ENCODE measurements around the gene PPFIA3. TPM values are rescaled to one million over a fixed set of nuclear protein-coding genes. Genes with fewer than 3 reads are reported as not detected.
"Not testable (repeated sequence)": the region's sequence is repeated elsewhere in the genome, so short reads cannot be mapped to it uniquely, and the experiment has no call there.

PPFIA3 gene
- total RNA-seq, 2 donors from 2014 or later = 2.6 to 3.9 TPM

GRCh38 chr19:49136771-49137171 is 17.4 kb downstream of the PPFIA3 start:
- ATAC-seq (no peak), DNase-seq (no peak)
- Mint-ChIP-seq H3K27me3 (peaks cover 4% of the 10 kb centered on the region), H3K27ac (no peak overlapping the region), H3K4me3 (no peak overlapping the region), H3K36me3 (ENCODE audit: low read depth) (peaks cover 6% of the 10 kb centered on the region), H3K4me1 (peaks cover 18% of the 10 kb centered on the region)
- H3K9me3 ChIP-seq (ENCODE audit: control insufficient read depth, low read length, poor library complexity, severe bottlenecking) = no peaks in the 10 kb centered on the region

GRCh38 chr19:49140951-49141350 is 21.6 kb downstream of the PPFIA3 start:
- Mint-ChIP-seq H3K4me1 (peaks cover 20% of the 10 kb centered on the region), H3K4me3 (peak overlapping the region; percentile 16), H3K27ac (peak overlapping the region; percentile 74), H3K27me3 (peaks cover 29% of the 10 kb centered on the region), H3K36me3 (ENCODE audit: low read depth) (peaks cover 9% of the 10 kb centered on the region)
- no peak for DNase-seq
- no peak for ATAC-seq
- no peaks in the 10 kb centered on the region for H3K9me3 ChIP-seq (ENCODE audit: control insufficient read depth, low read length, poor library complexity, severe bottlenecking)

- no peak for ATAC-seq
- Mint-ChIP-seq H3K27me3 (peaks cover 33% of the 10 kb centered on the region), H3K4me1 (peaks cover 20% of the 10 kb centered on the region), H3K4me3 (peak overlapping the region; percentile 16), H3K27ac (peak overlapping the region; percentile 74), H3K36me3 (ENCODE audit: low read depth) (peaks cover 9% of the 10 kb centered on the region)
- DNase-seq = no peak
- no peaks in the 10 kb centered on the region for H3K9me3 ChIP-seq (ENCODE audit: control insufficient read depth, low read length, poor library complexity, severe bottlenecking)
Observed at GRCh38 chr19:49141352-49141751, 22.0 kb downstream of the PPFIA3 start.

- no peaks in the 10 kb centered on the region for H3K9me3 ChIP-seq (ENCODE audit: control insufficient read depth, low read length, poor library complexity, severe bottlenecking)
- peaks cover 22% of the 10 kb centered on the region for H3K4me1 Mint-ChIP-seq
- H3K36me3 Mint-ChIP-seq (ENCODE audit: low read depth) = peaks cover 7% of the 10 kb centered on the region
- ATAC-seq (peak; percentile 70), DNase-seq (peak in 1 of 3 donors; percentile 31)
- peak overlapping the region; percentile 74 for H3K27ac Mint-ChIP-seq
- H3K27me3 Mint-ChIP-seq = peaks cover 43% of the 10 kb centered on the region
- peak overlapping the region; percentile 81 for H3K4me3 Mint-ChIP-seq
Observed at GRCh38 chr19:49142866-49143335, 23.6 kb downstream of the PPFIA3 start.

GRCh38 chr19:49145573-49146407 is 26.4 kb downstream of the PPFIA3 start:
- H3K4me1 Mint-ChIP-seq = peaks cover 36% of the 10 kb centered on the region
- no peak overlapping the region for H3K4me3 Mint-ChIP-seq
- H3K36me3 Mint-ChIP-seq (ENCODE audit: low read depth) = peaks cover 9% of the 10 kb centered on the region
- H3K27ac Mint-ChIP-seq = no peak overlapping the region
- H3K9me3 ChIP-seq (ENCODE audit: control insufficient read depth, low read length, poor library complexity, severe bottlenecking) = no peaks in the 10 kb centered on the region
- peak; percentile 68 to 78 (median 71) for DNase-seq
- H3K27me3 Mint-ChIP-seq = peaks cover 60% of the 10 kb centered on the region
- peak; percentile 72 for ATAC-seq

- H3K4me3 Mint-ChIP-seq; ATAC-seq; H3K36me3 Mint-ChIP-seq (ENCODE audit: low read depth); H3K9me3 ChIP-seq (ENCODE audit: control insufficient read depth, low read length, poor library complexity, severe bottlenecking); H3K27ac Mint-ChIP-seq; DNase-seq: not testable (repeated sequence)
- Mint-ChIP-seq H3K27me3 (peaks cover 60% of the 10 kb centered on the region), H3K4me1 (peaks cover 33% of the 10 kb centered on the region)
Observed at GRCh38 chr19:49146408-49146770, 27.0 kb downstream of the PPFIA3 start.

- ATAC-seq (no peak), DNase-seq (no peak)
- Mint-ChIP-seq H3K36me3 (ENCODE audit: low read depth) (peaks cover 4% of the 10 kb centered on the region), H3K4me1 (peaks cover 29% of the 10 kb centered on the region), H3K27me3 (peaks cover 55% of the 10 kb centered on the region), H3K4me3 (peak overlapping the region; percentile 82), H3K27ac (no peak overlapping the region)
- no peaks in the 10 kb centered on the region for H3K9me3 ChIP-seq (ENCODE audit: control insufficient read depth, low read length, poor library complexity, severe bottlenecking)
Observed at GRCh38 chr19:49148044-49148682, 28.8 kb downstream of the PPFIA3 start.

GRCh38 chr19:49148784-49149651 is 29.7 kb downstream of the PPFIA3 start:
- DNase-seq = peak; percentile 64 to 72 (median 70)
- Mint-ChIP-seq H3K27me3 (peaks cover 61% of the 10 kb centered on the region), H3K27ac (no peak overlapping the region), H3K36me3 (ENCODE audit: low read depth) (peaks cover 8% of the 10 kb centered on the region), H3K4me1 (peaks cover 28% of the 10 kb centered on the region), H3K4me3 (peak overlapping the region; percentile 86)
- ATAC-seq = peak; percentile 65
- H3K9me3 ChIP-seq (ENCODE audit: control insufficient read depth, low read length, poor library complexity, severe bottlenecking) = no peaks in the 10 kb centered on the region

GRCh38 chr19:49149652-49150105 is 30.3 kb downstream of the PPFIA3 start:
- H3K27ac Mint-ChIP-seq = no peak overlapping the region
- H3K9me3 ChIP-seq (ENCODE audit: control insufficient read depth, low read length, poor library complexity, severe bottlenecking) = no peaks in the 10 kb centered on the region
- peak overlapping the region; percentile 86 for H3K4me3 Mint-ChIP-seq
- peaks cover 28% of the 10 kb centered on the region for H3K4me1 Mint-ChIP-seq
- DNase-seq (no peak), ATAC-seq (no peak)
- peaks cover 9% of the 10 kb centered on the region for H3K36me3 Mint-ChIP-seq (ENCODE audit: low read depth)
- H3K27me3 Mint-ChIP-seq = peaks cover 64% of the 10 kb centered on the region

- peaks cover 67% of the 10 kb centered on the region for H3K27me3 Mint-ChIP-seq
Observed at GRCh38 chr19:49150106-49150943, 31.0 kb downstream of the PPFIA3 start.

GRCh38 chr19:49150944-49151243 is 31.6 kb downstream of the PPFIA3 start:
- Mint-ChIP-seq H3K4me1 (peaks cover 29% of the 10 kb centered on the region), H3K27ac (no peak overlapping the region), H3K4me3 (peak overlapping the region; percentile 86), H3K36me3 (ENCODE audit: low read depth) (peaks cover 12% of the 10 kb centered on the region), H3K27me3 (peaks cover 67% of the 10 kb centered on the region)
- DNase-seq (no peak), ATAC-seq (no peak)
- H3K9me3 ChIP-seq (ENCODE audit: control insufficient read depth, low read length, poor library complexity, severe bottlenecking) = no peaks in the 10 kb centered on the region

More at GRCh38 chr19:49150106-49150943, 31.0 kb downstream of the PPFIA3 start:
- H3K9me3 ChIP-seq (ENCODE audit: control insufficient read depth, low read length, poor library complexity, severe bottlenecking) = no peaks in the 10 kb centered on the region
- H3K27ac Mint-ChIP-seq = no peak overlapping the region
- H3K36me3 Mint-ChIP-seq (ENCODE audit: low read depth) = peaks cover 12% of the 10 kb centered on the region
- H3K4me1 Mint-ChIP-seq = peaks cover 32% of the 10 kb centered on the region
- DNase-seq (peak in 2 of 3 donors; percentile 32 to 38), ATAC-seq (no peak)
- peak overlapping the region; percentile 86 for H3K4me3 Mint-ChIP-seq
